ENCODE results near the gene NR1H2.

Gene NR1H2

DNA sequence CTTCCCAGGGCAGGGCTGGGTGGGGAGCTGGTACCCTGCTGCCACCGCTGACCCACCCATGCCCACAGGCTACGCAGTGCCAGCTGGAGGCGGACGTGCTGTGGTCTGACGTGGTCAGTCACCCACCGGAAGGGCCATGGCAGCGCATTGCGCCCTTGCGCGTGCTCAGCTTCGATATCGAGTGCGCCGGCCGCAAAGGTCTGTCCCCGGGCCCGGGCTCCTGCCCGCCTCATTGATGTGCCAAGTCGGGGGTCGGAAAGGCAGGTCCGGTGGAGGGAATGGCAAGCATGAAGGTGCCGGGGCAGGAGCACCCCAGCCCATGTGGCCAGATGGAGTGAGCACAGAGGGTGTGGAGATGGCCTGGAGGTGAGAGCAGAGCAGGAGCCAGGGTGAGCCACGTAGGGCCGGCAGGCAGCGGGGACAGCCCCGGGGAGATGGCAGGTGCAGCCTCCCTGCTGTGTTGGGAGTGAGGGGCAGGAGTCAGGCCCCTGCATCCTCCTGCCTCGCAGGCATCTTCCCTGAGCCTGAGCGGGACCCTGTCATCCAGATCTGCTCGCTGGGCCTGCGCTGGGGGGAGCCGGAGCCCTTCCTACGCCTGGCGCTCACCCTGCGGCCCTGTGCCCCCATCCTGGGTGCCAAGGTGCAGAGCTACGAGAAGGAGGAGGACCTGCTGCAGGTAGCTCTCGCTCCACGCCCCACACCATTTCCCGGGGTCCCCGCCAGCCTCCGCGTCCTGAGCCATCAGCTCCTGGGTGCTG lies 26.5 kb downstream of the NR1H2 start:
- no peak for DNase-seq (ENCODE audit: low read depth)

DNA sequence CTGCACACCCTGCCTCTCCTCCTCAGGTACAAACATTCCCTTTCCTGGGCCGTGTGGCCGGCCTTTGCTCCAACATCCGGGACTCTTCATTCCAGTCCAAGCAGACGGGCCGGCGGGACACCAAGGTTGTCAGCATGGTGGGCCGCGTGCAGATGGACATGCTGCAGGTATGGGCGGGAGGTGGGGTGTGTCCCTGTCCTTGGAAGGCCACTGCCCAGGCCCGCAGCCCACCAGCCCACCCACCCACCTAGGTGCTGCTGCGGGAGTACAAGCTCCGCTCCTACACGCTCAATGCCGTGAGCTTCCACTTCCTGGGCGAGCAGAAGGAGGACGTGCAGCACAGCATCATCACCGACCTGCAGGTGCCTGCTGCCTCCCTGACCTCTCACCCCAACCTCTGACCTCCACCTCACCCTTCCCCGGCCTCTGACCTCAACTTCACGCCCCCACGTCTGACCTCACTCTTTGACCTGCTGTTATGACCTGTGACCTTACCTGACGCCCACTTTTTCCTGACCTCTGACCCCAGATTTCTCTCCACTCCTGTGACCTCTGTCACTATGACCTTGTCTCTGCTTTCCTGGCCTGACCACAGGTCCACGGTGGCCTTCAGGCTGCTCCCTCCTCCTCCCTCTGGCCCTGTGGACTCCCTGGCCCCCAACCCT lies 30.0 kb downstream of the NR1H2 start:
- DNase-seq (ENCODE audit: low read depth) = no peak

DNA sequence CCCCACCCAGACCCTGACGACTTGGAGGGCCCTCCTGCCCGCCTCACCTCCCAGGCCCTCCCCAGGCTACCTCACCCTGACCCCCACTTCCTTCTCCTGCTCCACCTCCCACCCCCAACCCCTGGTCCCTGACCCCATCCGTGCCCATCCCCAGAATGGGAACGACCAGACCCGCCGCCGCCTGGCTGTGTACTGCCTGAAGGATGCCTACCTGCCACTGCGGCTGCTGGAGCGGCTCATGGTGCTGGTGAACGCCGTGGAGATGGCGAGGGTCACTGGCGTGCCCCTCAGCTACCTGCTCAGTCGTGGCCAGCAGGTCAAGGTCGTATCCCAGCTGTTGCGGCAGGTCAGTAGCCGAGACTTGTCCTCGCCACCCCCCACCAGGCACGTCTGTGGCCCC lies 30.6 kb downstream of the NR1H2 start:
- DNase-seq (ENCODE audit: low read depth) = no peak

DNA sequence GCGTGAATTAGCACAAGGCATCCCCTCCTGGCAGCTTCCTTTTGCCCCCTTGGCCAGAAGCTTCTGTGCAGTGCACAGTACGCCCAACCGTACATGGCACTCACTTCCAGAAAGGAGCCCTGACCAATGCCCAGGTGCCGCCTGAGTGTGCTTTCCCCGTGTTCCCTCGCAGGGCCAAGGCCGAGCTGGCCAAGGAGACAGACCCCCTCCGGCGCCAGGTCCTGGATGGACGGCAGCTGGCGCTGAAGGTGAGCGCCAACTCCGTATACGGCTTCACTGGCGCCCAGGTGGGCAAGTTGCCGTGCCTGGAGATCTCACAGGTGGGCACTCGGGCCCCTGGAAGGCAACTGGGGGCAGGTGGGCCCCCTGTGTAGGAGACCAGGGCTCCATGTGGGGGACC lies 33.1 kb downstream of the NR1H2 start:
- no peak for DNase-seq (ENCODE audit: low read depth)

DNA sequence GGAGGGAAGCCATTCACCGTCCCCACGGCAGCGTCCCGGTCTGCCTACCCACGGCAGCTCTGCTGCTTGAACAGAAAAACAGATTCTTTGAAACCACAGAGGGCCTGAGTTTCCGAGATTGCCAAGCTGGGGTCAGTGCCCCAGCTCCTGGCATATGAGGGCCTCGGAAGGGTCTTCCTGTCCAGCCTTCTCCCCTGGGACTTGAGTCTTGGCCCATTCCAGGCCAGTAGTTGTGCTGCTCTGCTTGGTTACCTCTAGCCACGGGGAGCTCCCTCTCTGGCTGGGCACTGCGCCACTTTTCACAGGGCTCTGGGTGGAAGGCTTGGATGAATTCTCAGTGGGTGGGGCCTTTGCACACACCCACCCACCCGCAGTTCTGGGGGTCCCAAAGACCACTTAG lies 33.9 kb downstream of the NR1H2 start:
- no peak for DNase-seq (ENCODE audit: low read depth)

DNA sequence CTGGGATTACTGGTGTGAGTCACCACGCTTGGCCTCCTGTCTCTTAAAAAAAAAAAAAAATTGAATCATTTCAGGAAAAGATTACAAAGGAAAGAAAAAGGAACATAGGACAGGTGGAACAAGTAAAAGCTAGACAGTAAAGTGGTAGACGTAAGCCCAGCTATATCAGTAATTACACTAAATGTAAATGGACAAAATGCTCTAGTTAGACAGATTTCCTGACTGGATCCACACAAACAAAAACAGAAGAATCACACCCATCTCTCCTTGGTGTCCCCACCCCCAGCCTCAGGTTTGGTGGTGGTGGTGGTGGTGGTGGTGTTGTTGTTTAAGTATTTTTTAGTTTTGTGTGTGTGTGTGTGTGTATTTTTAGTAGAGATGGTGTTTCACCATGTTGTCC lies 36.2 kb downstream of the NR1H2 start:
- no peak for DNase-seq (ENCODE audit: low read depth)

DNA sequence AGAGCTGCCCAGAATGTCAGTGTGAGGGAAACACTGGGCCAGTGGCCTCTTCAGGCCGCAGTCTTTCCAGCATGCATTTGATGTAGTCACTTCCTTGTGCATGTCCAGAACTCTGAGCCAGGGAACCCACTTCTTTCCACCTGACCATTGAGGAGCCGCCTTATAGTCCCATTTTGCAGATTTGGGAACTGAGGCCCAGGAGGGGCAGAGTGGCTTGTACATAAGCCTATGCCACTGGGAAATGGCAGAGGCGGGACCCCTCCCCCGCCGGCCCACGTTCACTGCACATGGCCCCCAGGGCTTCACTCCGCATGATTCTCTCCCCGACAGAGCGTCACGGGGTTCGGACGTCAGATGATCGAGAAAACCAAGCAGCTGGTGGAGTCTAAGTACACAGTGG lies 36.8 kb downstream of the NR1H2 start:
- DNase-seq (ENCODE audit: low read depth) = no peak

DNA sequence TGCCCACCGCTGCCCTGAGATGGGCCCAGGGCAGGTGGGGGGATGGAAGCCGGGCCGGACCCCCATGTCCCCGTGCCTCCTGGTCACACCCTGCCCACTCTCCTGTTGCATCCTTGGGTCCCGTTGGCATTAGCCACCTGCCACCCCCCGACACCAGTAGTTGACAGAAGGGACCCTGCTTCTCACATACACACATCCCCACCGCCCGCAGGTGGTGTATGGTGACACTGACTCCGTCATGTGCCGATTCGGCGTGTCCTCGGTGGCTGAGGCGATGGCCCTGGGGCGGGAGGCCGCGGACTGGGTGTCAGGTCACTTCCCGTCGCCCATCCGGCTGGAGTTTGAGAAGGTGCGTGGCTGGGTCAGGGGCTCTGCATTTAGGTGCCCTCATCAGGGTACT lies 37.3 kb downstream of the NR1H2 start:
- no peak for DNase-seq (ENCODE audit: low read depth)

DNA sequence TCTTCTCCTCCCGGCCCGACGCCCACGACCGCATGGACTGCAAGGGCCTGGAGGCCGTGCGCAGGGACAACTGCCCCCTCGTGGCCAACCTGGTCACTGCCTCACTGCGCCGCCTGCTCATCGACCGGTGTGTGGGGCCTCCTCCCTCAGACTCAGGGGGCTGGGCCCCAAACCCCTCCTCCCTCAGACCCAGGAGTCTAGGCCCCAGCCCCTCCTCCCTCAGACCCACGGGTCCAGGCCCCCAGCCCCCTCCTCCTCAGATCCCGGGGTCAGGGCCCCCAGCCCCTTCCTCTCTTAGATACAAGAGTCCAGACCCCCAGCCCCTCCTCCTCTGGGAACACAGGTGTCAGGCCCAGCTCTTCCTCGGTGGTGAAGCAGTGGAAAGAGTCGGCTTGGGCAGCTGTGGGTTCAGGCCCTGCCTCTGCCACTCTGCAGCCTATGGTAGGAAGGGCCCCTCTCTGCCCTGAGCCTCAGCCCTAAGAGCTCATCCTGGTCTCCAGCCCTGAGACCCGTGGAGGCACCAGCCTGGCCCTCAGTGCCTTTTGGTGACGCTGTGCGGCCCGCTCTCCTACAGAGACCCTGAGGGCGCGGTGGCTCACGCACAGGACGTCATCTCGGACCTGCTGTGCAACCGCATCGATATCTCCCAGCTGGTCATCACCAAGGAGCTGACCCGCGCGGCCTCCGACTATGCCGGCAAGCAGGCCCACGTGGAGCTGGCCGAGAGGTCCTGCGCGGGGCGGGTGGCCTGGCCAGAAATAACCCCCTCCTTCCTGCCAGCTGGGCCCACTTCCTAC lies 38.8 kb downstream of the NR1H2 start:
- no peak for DNase-seq (ENCODE audit: low read depth)

DNA sequence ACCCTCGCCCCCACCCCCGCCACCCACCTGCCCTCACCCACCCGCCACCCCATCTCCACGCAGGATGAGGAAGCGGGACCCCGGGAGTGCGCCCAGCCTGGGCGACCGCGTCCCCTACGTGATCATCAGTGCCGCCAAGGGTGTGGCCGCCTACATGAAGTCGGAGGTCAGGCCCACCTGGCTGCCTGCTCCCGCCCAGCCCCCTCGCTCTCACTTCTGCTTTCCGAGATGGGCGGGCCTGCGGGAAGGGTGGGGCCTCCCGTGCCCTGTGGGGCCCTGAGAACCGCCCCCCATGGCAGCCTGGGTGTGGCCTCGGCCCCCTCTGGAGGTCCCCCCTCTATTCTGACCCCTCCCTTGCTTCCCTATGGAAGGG lies 39.4 kb downstream of the NR1H2 start:
- DNase-seq (ENCODE audit: low read depth) = no peak

DNA sequence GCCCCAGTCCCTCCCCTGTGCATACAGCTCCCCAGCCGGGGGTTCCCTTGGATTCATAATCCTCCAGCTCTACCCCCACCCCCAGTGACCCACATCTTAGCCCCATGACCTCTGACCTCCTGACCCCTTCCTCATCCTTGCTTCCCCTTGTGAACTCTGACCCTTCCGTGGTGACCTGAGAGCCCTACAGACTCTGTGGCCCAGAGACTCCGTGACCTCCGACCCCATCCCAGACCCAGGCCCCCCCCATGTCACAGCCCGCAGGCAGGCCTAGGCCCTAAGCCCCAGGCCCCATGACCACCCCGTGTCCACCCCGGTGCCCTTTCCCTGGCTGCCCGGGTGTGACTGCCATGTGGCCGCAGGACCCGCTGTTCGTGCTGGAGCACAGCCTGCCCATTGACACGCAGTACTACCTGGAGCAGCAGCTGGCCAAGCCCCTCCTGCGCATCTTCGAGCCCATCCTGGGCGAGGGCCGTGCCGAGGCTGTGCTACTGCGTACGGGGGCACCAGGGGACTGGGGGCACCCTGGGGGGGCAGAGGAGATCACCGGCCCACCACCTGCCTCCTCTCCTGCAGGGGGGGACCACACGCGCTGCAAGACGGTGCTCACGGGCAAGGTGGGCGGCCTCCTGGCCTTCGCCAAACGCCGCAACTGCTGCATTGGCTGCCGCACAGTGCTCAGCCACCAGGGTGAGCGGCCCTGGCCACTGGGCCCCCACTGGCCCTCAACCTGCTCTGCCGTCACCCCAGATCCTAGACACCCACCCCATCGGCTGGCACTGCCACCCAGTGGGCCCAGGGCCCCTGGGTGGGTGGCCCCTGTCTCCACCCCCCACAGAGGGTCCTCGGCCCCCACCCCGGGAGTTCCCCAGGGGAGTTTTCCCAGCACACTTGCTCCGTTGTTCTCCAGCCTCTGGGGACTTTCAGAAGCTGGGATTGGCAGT lies 40.0 kb downstream of the NR1H2 start:
- no peak for DNase-seq (ENCODE audit: low read depth)

DNA sequence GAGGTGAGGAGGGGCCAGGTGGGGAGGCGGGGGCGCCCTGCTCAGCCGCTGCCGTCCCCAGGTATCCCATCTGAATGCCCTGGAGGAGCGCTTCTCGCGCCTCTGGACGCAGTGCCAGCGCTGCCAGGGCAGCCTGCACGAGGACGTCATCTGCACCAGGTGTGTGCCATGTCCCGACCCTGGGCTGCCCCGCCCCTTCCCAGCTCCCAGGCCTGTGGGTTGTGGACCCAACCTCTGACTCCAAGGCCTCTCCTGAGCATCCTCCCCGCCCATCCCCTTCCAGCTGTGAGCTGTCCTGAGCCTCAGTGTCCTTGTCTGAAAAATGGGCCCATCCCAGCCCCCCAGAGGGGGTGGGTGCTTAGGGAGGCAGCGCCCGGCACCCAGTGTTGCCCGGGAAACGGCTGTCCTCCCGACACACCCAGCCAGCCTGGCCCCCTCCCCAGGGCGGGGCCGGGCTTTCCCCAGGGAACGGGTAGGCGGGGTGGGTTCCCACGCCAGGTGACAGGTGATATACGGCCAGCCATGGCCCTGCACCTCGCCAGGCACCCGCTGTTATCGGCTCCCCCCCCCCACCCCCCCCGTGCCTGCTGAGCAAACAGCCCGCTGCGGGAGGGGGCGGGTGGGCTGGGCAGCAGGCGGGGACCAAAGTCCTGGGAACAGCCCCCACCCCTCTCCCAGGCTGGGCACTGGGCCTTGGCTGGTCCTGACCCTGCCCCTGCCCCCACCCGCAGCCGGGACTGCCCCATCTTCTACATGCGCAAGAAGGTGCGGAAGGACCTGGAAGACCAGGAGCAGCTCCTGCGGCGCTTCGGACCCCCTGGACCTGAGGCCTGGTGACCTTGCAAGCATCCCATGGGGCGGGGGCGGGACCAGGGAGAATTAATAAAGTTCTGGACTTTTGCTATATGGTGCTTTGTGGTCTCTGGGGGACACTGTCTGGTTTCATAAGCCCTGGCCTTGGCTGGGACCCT lies 41.1 kb downstream of the NR1H2 start:
- no peak for DNase-seq (ENCODE audit: low read depth)

DNA sequence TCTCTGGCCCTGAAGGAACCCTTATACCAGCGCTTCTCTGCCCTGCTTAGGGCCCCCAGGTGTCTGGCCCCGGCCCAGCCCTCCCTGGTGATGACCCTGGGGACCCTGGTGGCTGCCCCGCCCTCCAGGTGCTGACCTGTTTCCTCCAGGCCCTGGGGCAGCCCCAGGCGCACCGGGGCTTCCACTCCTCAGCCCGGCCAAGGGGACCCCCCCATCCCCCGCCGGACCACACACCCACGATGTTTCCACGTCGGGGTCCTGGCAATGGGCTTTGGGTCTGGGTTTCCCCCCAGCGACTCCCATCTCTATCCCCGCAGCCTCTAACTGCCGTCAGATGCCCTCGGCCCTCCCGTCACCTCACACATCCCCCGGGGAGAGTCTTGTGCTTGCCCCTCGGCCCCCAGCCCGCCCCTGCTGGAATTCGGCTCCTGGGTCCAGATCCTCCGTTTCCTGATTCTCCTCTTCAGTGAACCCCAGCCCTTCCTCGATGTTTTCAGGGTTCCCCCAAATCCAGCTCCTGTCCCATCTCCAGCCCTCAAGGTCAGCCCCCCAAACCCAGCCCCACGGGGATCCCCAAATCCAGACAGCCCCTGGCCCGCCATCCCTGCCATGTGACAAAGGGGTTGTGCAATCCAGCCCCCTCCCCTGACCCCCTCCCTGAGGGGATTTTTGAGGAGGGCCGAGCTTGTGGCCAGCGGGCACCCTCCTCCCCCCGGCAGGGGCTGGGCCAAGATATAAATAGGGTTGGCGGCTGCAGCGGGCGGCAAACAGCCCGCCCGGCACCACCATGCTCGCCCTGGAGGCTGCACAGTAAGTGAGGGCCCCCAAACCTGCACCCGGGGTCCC lies 42.1 kb downstream of the NR1H2 start, which contains the start of gene SPIB:
TSS of gene SPIB (plus strand) at position 763 of the 846 bp plus-strand sequence. CDS start at position 788, 25 bp downstream.
- no peak for DNase-seq (ENCODE audit: low read depth)

DNA sequence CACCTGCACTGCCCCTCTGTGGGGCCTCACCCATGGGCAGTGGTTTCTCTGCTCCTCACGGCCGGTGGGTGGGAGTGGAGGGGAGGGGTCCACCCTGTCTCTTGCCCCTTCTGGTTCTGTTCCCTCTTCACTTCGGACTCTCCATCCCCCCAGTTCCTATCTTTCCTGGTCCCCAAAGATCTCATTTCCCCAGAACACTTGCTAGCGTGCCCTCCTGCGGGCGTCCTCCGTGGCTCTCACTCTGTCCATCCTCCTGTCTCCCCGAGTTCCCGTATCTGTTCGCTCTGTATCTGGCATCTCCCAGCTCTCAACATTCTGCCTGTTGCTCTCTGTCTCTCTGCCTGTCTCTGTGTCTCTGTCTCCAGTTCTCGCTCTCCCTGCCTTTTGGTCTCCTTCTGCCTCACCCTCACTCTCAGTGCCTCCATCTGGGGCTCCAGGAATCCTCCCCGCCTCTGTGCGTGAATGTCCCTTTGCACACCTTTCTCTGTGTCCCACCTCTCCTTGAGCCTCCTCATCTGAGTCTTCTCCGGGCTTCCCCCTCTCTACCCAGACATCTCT lies 42.8 kb downstream of the NR1H2 start:
- no peak for DNase-seq (ENCODE audit: low read depth)

DNA sequence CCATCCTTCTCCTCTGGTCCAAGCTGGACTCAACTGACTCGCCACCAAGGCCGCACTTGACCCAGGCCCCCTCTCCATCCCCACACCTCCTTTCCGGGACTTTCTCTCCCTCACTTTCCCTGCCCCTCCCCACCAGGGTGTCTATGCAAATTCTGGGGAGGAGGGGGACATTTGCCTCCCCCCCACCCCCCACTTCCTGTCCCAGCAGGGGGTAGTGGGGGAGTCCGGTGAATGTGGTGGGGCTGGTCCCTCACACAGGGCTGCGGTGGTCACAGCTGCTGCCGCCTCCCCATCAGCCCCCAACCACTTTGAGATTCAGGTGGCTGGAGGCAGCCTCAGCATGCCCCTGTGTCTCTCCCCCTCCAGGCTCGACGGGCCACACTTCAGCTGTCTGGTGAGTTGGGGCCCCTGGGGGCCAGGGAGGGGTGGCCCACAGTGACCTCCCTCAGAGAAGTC lies 43.4 kb downstream of the NR1H2 start:
- DNase-seq (ENCODE audit: low read depth) = no peak

DNA sequence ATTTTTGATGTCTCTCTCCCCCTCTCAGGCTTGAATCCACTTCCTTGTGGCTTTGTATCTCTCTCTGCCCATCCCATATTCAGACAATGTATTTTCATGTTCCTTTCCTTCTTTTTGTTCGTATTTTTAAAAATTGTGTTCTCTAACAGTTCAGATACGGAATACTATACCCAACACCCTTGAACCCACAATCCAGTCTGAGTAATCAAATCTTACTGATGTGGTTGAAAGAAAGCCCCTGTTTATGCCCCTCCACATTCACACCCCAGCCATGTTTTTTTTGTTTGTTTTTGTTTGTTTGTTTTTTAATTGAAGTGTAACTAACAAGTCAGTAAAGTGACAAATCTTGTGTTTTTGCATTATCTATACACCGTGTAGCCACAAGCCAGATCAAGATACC lies 43.9 kb downstream of the NR1H2 start:
- DNase-seq (ENCODE audit: low read depth) = no peak

DNA sequence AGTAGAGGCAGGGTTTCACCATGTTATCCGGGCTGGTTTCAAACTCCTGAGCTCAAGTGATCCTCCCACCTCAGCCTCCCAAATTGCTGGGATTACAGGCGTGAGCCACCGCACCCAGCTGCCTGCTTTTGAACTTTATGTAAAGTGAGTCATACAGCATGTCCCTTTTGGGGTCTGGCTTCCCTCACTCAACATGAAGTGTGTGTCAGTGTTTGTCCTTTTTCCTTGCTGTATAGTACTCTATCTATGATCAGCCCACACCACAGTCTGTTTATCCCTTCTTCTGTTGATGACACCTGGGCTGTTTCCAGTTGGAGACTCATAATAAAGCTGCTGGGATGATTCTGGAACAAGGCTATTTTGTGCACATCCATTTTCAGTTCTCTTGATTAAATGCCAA lies 44.6 kb downstream of the NR1H2 start:
- no peak for DNase-seq (ENCODE audit: low read depth)

DNA sequence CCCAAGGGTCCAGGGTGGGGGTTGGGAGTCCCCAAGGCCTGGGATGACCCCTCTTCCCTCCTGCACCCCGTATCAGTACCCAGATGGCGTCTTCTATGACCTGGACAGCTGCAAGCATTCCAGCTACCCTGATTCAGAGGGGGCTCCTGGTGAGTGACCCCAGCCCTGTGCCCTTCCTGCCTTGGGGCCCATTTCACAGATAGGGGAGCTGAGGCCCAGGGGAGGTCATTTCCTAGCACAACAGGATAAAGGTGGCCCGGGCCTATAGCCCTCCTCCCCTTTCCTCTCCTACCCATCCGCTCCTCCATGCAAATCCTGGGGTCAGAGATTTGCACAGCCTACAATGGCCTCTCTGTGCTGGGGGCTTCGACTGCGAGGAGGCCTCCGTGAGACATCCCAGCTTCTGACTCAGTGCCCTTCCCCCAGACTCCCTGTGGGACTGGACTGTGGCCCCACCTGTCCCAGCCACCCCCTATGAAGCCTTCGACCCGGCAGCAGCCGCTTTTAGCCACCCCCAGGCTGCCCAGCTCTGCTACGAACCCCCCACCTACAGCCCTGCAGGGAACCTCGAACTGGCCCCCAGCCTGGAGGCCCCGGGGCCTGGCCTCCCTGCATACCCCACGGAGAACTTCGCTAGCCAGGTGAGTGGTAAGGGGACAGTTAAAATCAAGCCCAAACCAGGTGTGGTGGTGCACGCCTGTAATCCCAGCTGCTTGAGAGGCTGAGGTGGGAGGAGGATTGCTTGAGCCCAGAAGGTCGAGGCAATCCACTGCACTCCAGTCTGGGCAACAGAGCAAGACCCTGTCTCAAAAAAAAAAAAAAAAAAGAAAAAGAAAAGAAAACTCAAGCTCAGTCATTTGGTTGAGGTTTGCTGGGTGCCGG lies 46.4 kb downstream of the NR1H2 start:
- no peak for DNase-seq (ENCODE audit: low read depth)

All from HS-27A (cell line).